HG02763 (cell line): ENCODE data around the gene TWSG1.
"Not testable (repeated sequence)": the region's sequence is repeated elsewhere in the genome, so short reads cannot be mapped to it uniquely, and the experiment has no call there.

ENCODE experiments used
- ATAC-seq: cut with Tn5 transposase; IDR thresholded peaks from one replicate; pipeline ENCODE4 v1.9.1; 2021; ENCODE audit warnings: mild to moderate bottlenecking, moderate library complexity; ENCODE audit not compliant: unreplicated experiment

TWSG1 gene

DNA sequence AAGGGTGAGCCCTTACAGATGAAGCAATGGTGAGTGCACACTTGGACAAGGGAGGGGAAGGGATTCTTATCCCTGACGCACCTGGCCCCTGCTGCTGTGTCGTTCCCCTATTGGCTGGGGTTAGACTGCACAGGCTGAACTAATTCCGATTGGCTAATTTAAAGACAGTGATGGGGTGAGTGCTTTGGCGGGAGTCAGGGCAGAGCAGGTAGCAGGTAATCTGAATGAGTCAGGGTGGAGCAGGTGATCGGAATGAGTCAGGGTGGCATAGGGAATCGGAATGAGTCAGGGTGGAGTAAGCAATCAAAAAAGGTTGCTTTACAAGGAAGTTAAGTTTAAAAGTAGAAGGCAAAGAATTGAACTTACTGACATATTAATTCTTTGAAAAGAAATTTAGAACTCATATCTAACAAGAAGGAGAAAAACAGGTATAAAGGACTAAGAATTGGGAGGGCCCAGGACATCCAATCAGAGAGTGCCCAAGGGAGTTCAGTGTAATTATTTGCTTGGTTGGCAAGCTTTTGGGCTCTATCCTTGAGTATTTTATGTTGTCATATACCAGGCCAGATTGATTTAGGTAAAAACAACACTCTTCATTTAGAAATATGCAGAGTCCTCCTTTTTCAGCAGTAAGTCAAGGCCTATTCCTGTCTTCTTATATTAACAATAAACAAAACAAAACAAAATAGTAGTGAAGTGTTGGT is 88.4 kb downstream of the TWSG1 start:
- no peak for ATAC-seq

DNA sequence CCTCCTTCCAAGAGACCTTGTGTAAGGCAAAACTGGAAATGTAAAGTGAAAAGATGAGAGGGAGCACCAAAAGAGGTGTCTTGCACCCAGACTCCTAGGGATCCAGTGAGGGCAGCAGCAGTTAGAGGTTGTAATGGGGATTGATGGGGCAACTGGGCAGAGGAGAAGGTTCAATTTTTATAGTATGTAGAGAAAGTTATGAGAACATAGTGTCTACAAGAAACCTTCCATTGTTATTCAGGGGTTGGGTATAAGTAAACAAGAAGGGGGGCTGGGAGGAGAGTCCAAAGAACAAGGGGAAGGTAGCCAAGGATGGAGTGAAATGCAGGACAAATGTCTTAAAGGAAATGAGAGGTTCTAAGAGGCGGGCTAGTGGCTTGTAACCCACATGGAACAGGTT is 89.1 kb downstream of the TWSG1 start:
- not testable (repeated sequence) for ATAC-seq

DNA sequence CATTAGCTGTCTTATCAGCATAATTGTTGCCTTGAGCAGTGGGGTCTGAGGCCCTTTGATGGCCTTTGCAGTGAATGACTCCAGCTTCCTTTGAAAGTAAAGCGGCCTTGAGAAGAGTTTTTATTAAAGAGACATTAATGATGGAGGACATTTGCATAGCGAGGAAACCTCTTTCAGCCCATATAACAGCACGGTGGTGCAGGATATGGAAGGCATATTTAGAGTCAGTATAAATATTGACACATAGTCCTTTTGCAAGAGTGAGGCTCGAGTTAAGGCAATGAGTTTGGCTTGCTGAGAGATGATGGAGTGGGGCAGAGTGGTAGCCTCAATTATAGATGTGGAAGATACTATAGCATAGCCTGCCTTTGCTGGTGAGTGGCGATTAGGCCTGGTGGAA is 89.7 kb downstream of the TWSG1 start:
- ATAC-seq = not testable (repeated sequence)

DNA sequence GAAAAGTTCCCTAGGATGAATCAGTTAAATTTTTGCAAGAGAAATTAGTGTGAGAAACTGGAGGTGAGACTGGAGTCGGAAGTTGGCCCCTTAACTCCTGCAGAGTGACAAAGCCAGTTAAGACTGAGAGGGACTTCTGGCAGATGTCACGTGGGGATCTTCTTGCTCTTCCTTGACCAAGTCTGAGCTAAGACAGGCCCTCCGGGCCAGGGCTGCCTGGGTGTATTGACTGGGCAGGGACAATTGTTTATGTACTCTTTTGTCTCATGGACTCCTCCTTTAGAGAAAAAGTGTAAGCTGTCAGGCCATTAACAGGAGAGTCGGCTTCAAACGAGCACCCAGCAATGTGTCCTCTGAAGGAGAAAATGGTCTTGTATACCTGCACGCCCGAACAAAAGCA is 92.2 kb downstream of the TWSG1 start:
- ATAC-seq = no peak

DNA sequence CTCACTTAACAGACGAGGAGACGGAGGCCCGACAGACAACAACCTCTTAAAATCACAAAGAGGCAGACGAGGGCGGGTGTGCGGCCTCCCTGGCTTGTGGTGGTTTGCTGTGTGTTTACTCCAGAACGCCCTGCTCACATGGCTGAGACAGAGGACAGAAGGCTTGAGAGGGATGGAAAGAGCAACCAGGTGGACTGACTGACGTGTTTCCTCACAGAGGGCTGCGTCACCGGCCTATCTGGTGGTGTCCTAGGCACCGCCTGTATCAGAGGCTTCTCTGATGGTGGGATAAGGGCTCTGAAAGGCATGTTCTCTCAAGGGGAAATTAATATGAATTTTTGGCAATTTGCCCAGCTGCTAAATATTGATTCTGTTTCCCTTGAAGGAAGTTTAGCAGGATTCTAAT is 93.7 kb downstream of the TWSG1 start:
- no peak for ATAC-seq

GRCh38 chr18:9428862-9429661 is 94.5 kb downstream of the TWSG1 start:
- no peak for ATAC-seq

DNA sequence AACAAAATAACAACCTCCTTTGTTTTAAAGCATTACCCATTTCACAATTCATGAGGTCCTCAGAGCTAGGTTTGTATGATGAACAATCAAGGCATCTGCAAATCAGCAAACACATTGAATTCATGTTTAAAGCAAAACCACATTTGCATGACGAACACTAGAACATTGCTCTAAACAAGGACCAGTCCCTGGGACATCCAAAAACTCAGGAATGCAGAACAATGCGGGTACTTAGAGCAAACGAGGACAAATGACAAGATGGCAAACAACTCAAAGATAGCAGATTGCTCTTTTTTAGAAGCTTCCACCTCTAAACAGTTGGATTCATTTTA is 95.1 kb downstream of the TWSG1 start:
- no peak for ATAC-seq

DNA sequence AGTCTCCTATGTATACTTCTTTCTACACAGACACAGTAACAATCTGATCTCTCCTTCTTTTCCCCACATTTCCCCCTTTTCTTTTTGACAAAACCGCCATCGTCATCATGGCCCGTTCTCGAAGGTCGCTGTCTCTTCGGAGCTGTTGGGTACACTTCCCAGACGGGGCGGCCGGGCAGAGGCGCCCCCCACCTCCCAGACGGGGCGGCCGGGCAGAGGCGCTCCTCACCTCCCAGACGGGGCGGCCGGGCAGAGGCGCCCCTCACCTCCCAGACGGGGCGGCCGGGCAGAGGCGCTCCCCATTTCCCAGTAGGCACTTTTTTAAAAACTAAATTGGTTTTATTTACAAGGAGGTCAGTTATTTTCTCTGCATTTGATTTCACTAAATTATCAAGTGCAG is 95.7 kb downstream of the TWSG1 start:
- not testable (repeated sequence) for ATAC-seq

DNA sequence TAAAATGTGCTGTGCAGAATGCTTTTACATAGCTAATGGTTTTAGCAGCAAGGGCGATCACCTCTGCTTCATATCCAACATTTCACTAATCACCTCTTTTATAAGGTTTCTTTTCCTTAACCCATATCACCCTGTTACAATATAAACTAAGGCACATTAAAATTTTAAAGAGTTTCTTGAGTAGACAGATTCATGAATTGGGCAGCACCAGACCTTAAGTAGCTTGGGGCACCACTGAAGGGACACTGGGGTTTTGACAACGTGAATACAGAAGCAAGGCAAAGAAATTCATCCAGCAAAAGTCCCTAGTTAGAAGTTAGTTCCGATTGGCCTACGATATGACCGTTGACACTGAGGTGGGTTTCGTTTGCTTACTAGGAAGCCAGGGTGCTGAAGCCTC is 96.7 kb downstream of the TWSG1 start:
- no peak for ATAC-seq

DNA sequence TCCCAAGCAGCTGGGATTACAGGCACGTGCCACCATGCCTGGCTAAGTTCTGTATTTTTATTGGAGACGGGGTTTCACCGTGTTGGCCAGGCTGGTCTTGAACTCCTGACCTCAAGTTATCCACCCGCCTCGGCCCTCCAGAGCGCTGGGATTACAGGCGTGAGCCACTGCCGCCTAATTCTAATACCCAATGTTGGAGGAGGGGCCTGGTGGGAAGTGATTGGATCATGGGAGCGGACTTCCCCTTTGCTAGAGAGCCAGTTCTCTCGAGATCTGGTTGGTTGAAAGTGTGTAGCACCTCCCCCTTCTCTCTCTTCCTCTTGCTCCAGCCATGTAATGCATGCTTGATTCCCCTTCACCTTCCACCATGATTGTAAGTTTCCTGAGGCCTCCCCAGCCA is 98.5 kb downstream of the TWSG1 start:
- not testable (repeated sequence) for ATAC-seq

- ATAC-seq = no peak
Observed at GRCh38 chr18:9433671-9434121, 99.1 kb downstream of the TWSG1 start.

- ATAC-seq = no peak
Observed at GRCh38 chr18:9434122-9434701, 99.6 kb downstream of the TWSG1 start.

- ATAC-seq = no peak
Observed at GRCh38 chr18:9435041-9435440, 100.5 kb downstream of the TWSG1 start.

DNA sequence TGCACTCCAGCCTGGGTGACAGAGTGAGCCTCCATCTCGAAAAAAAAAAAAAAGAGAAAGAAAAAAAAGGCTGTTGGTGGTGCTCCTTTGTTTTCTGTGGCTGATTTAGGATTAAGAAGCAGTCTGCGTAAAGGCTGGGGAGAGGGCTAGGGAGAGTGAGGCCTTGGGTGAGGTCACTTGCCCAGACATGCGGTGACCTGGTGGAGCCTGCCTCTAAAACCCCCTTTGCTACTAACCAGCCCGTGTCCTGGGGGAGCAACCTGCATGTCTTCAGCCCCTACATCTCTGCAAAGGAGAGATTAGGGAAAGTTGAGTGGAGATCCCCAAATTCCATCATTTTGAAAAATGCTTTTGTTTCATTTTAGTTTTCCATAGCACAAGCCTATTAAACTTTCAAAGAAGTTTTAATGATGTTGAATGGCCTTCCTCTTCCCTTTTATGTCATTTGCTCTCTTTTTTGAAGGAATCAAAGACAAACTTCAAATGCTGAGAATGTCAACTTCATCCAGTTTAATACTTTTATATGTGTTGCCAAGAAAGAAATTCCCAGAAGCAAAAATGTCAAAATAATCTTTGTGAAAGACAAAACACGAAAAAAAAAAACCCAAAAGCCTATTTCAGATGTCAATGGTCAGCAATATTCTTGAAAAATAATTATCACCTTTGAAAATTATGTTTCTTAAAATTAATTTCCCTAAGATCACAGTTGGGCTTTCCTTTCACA is 101.8 kb downstream of the TWSG1 start:
- no peak for ATAC-seq

GRCh38 chr18:9437021-9437437 is 102.5 kb downstream of the TWSG1 start:
- ATAC-seq = no peak

- no peak for ATAC-seq
Observed at GRCh38 chr18:9437672-9438071, 103.1 kb downstream of the TWSG1 start.

GRCh38 chr18:9441061-9441460 is 106.5 kb downstream of the TWSG1 start:
- no peak for ATAC-seq

GRCh38 chr18:9444549-9444948 is 110.0 kb downstream of the TWSG1 start:
- ATAC-seq = no peak

GRCh38 chr18:9446839-9447238 is 112.3 kb downstream of the TWSG1 start:
- no peak for ATAC-seq

- ATAC-seq = no peak
Observed at GRCh38 chr18:9447334-9447733, 112.8 kb downstream of the TWSG1 start.
